ENCODE measurements around the gene DGKI.

GRCh38 chr7:137474540-137475026, 372.2 kb downstream of the DGKI start:
- no peak for TF ChIP-seq ZBTB10 (CRISPR knock-in tag; IDR thresholded peaks at IDR 0.05; ENCODE audit: borderline replicate concordance)
- no peak for TF ChIP-seq ETV5 (CRISPR knock-in tag; IDR thresholded peaks at IDR 0.05; ENCODE audit: borderline replicate concordance)
- TF ChIP-seq JUN (CRISPR knock-in tag; IDR thresholded peaks at IDR 0.05): no peak
- TF ChIP-seq KDM5B (CRISPR knock-in tag; IDR thresholded peaks at IDR 0.05; ENCODE audit: borderline replicate concordance): no peak
- no peak for TF ChIP-seq ZNF274 (CRISPR knock-in tag; IDR thresholded peaks at IDR 0.05)
